HG02759 (cell line): ENCODE measurements around the gene TGFA.

Source experiments
- ATAC-seq: cut with Tn5 transposase; IDR thresholded peaks from one replicate; pipeline ENCODE4 v1.9.1; 2021; ENCODE audit warnings: mild to moderate bottlenecking, moderate library complexity; ENCODE audit not compliant: unreplicated experiment

TGFA gene

GRCh38 chr2:70499253-70499652, 54.4 kb downstream of the TGFA start:
- ATAC-seq: no peak

GRCh38 chr2:70498528-70498927, 55.1 kb downstream of the TGFA start:
- ATAC-seq: no peak

- no peak for ATAC-seq
Observed at GRCh38 chr2:70498054-70498453, 55.6 kb downstream of the TGFA start.

GRCh38 chr2:70496819-70497218, 56.8 kb downstream of the TGFA start:
- ATAC-seq: no peak

- no peak for ATAC-seq
Observed at GRCh38 chr2:70494293-70494886, 59.2 kb downstream of the TGFA start.

- no peak for ATAC-seq
Observed at GRCh38 chr2:70490381-70490780, 63.2 kb downstream of the TGFA start.

GRCh38 chr2:70489165-70489564, 64.5 kb downstream of the TGFA start:
- ATAC-seq: no peak

GRCh38 chr2:70484086-70484485, 69.5 kb downstream of the TGFA start:
- no peak for ATAC-seq

GRCh38 chr2:70482401-70482800, 71.2 kb downstream of the TGFA start:
- no peak for ATAC-seq

- no peak for ATAC-seq
Observed at GRCh38 chr2:70480468-70480867, 73.2 kb downstream of the TGFA start.

GRCh38 chr2:70479816-70480215, 73.8 kb downstream of the TGFA start:
- no peak for ATAC-seq

GRCh38 chr2:70477441-70477844, 76.2 kb downstream of the TGFA start:
- no peak for ATAC-seq

- ATAC-seq: no peak
Observed at GRCh38 chr2:70475266-70475665, 78.4 kb downstream of the TGFA start.

- ATAC-seq: no peak
Observed at GRCh38 chr2:70474256-70474848, 79.3 kb downstream of the TGFA start.

- no peak for ATAC-seq
Observed at GRCh38 chr2:70473101-70473722, 80.4 kb downstream of the TGFA start.

- no peak for ATAC-seq
Observed at GRCh38 chr2:70472221-70472890, 81.3 kb downstream of the TGFA start.

GRCh38 chr2:70471129-70471528, 82.5 kb downstream of the TGFA start:
- ATAC-seq: no peak

- ATAC-seq: no peak
Observed at GRCh38 chr2:70469961-70470360, 83.7 kb downstream of the TGFA start.

GRCh38 chr2:70469435-70469834, 84.2 kb downstream of the TGFA start:
- no peak for ATAC-seq

GRCh38 chr2:70468878-70469277, 84.7 kb downstream of the TGFA start:
- ATAC-seq: no peak

- ATAC-seq: no peak
Observed at GRCh38 chr2:70467831-70468779, 85.5 kb downstream of the TGFA start.
